Endothelial cell of umbilical vein (primary cell): ENCODE results near the gene ARL5B. TPM values are rescaled to one million over a fixed set of nuclear protein-coding genes. Genes with fewer than 3 reads are reported as not detected.

Experiments used
- BruUV-seq: library from RNA; stranded (reverse); fragments of 400-500 nt; replicated peaks from 2 replicates; lab custom pipeline; 2021; lab: Mats Ljungman, UMichigan
- CTCF ChIA-PET: fragments of 300-600, 350-600 bp; sonication (Branson Sonifier 250); formaldehyde crosslinking; loops from one replicate; lab custom pipeline; 2021; ENCODE audit warnings: antibody characterized with exemption, inconsistent platforms; lab: Charles Lee
- POLR2A ChIA-PET: fragments of 300-600, 350-600 bp; sonication (Branson Sonifier 250); formaldehyde crosslinking; loops from one replicate; lab custom pipeline; 2021; ENCODE audit warnings: antibody characterized with exemption, inconsistent platforms; lab: Charles Lee
- DNase-seq: peaks from one replicate; pipeline ENCODE4 v3.0.0-alpha.2; 2011; ENCODE audit warnings: low read depth, low spot score
- FAIRE-seq: peaks from 2 replicates; lab custom pipeline; 2011; peaks lifted over from hg19 to GRCh38; lab: Jason Lieb, UNC
- H2AFZ ChIP-seq: 2 replicates; pipeline ENCODE4 v1.6.0; 2012; ENCODE audit warnings: low read depth, low read length, control low read depth, inconsistent platforms
- H3K27ac ChIP-seq: 2 replicates; pipeline ENCODE4 v1.5.1; 2011; ENCODE audit warnings: low read depth, mild to moderate bottlenecking, control low read depth, low read length, moderate library complexity; ENCODE audit not compliant: insufficient read depth
- H3K27me3 ChIP-seq, 2 experiments: 2 replicates each; pipeline versions ENCODE4 v1.6.0 to v1.6.1; 2011; ENCODE audit warnings: low read length in 2 of 2, mixed read lengths in 1 of 2; ENCODE audit not compliant: control insufficient read depth in 2 of 2, insufficient read depth in 2 of 2
- H3K36me3 ChIP-seq, 2 experiments: 2 replicates in 1 of 2; 3 replicates in 1 of 2; pipeline ENCODE4 v1.5.1; 2011; ENCODE audit warnings: low read length in 2 of 2, mild to moderate bottlenecking in 1 of 2, moderate library complexity in 1 of 2; ENCODE audit not compliant: control insufficient read depth in 2 of 2, insufficient read depth in 2 of 2; ENCODE audit errors: extremely low read depth in 1 of 2
- H3K4me1 ChIP-seq: 3 replicates; pipeline ENCODE4 v1.5.1; 2011; ENCODE audit warnings: mild to moderate bottlenecking, low read length; ENCODE audit not compliant: control insufficient read depth, insufficient read depth; ENCODE audit errors: extremely low read depth
- H3K4me2 ChIP-seq: 2 replicates; pipeline ENCODE4 v1.6.1; 2011; ENCODE audit warnings: low read length, control low read depth, mixed read lengths; ENCODE audit not compliant: insufficient read depth
- H3K4me3 ChIP-seq, 3 experiments: fragments of 200-600 bp in 1 of 3; sonication (generic), shearing (Covaris generic) in 1 of 3; replicated peaks in 1 of 3; 2 replicates each; pipeline ENCODE4 v1.5.1; 2011 to 2016; ENCODE audit warnings: control low read depth in 3 of 3, low read length in 3 of 3, mild to moderate bottlenecking in 2 of 3, inconsistent platforms in 1 of 3, low read depth in 1 of 3, moderate library complexity in 1 of 3; ENCODE audit not compliant: insufficient read depth in 1 of 3
- H3K79me2 ChIP-seq: 2 replicates; pipeline ENCODE4 v1.6.0; 2012; ENCODE audit warnings: low read length, inconsistent platforms; ENCODE audit not compliant: control insufficient read depth, insufficient read depth
- H3K9ac ChIP-seq: replicated peaks from 2 replicates; pipeline ENCODE3; 2011; ENCODE audit warnings: low read length, control low read depth; ENCODE audit not compliant: insufficient read depth; ENCODE audit errors: extremely low read depth
- H3K9me1 ChIP-seq: replicated peaks from 3 replicates; pipeline ENCODE4 v1.6.0; 2011; ENCODE audit warnings: mild to moderate bottlenecking, low read length; ENCODE audit not compliant: control insufficient read depth, insufficient read depth; ENCODE audit errors: extremely low read depth
- H3K9me3 ChIP-seq: replicated peaks from 2 replicates; pipeline ENCODE4 v1.5.1; 2012; ENCODE audit warnings: low read length, inconsistent platforms; ENCODE audit not compliant: control insufficient read depth, insufficient read depth
- H4K20me1 ChIP-seq: replicated peaks from 2 replicates; pipeline ENCODE3; 2011; ENCODE audit warnings: mild to moderate bottlenecking, low read length; ENCODE audit not compliant: control insufficient read depth, insufficient read depth; ENCODE audit errors: extremely low read depth
- EZH2 ChIP-seq: IDR thresholded peaks from 2 replicates; pipeline ENCODE4 v1.6.1; 2012; ENCODE audit warnings: borderline replicate concordance, low read depth, mild to moderate bottlenecking, moderate library complexity, low read length, inconsistent platforms; ENCODE audit not compliant: severe bottlenecking
- FOS ChIP-seq: IDR thresholded peaks from 2 replicates; pipeline ENCODE4 v1.6.1; 2011; ENCODE audit warnings: mild to moderate bottlenecking, low read length, moderate library complexity, borderline replicate concordance; ENCODE audit not compliant: insufficient read depth
- JUN ChIP-seq: IDR thresholded peaks from 2 replicates; pipeline ENCODE4 v1.6.1; 2011; ENCODE audit warnings: borderline replicate concordance, low read depth; ENCODE audit not compliant: insufficient read length, insufficient read depth
- MYC ChIP-seq: IDR thresholded peaks from one replicate; pipeline ENCODE4 v1.6.1; 2011; ENCODE audit warnings: mild to moderate bottlenecking, low read depth, low read length
- POLR2AphosphoS5 ChIP-seq: IDR thresholded peaks from 2 replicates; pipeline ENCODE4 v1.6.1; 2012; ENCODE audit warnings: low read depth, mild to moderate bottlenecking, control low read depth, low read length, moderate library complexity; ENCODE audit not compliant: insufficient read depth
- dilution Hi-C: fragments of 300-500 bp; cut with MboI; formaldehyde crosslinking; loops from one replicate; pipeline ENCODE4 v1.15.0; 2019; ENCODE audit warnings: low sequenced_read_pairs; ENCODE audit not compliant: extremely low pct_ligation_motif_present
- intact Hi-C: fragments of 100-400 bp; cut with micrococcal nuclease; formaldehyde crosslinking; loops from one replicate; pipeline ENCODE4 v1.10.0; 2022
- polyA plus RNA-seq, 4 experiments: library from polyadenylated mRNA; depleted of rRNA in 3 of 4; stranded (reverse) in 3 of 4; unstranded in 1 of 4; fragments of >200 nt; gene quantifications; 2 replicates each; pipeline versions ENCODE4 v1.2.1 to v1.2.3, GENCODE V29; 2011 to 2012; ENCODE audit warnings: missing spikeins in 1 of 4
- total RNA-seq: library from RNA; stranded (reverse); gene quantifications from 2 replicates; pipeline ENCODE4 v1.2.3, GENCODE V29; 2021
- TF ChIP-seq, protein P1 (sequence below), 2 donors: IDR thresholded peaks; 1 replicate in 1 of 2; 2 replicates in 1 of 2; pipeline ENCODE4 v1.5.1; 2011; ENCODE audit warnings: low read length in 2 of 2, mild to moderate bottlenecking in 2 of 2, moderate library complexity in 2 of 2, control low read depth in 1 of 2, inconsistent platforms in 1 of 2, low read depth in 1 of 2; ENCODE audit not compliant: insufficient read depth in 1 of 2; ENCODE audit errors: extremely low read depth in 1 of 2

ARL5B gene
- total and polyA plus RNA-seq, 2 donors (not counting 3 experiments of a cell fraction or from before 2014, with no cell fraction given): 5.1 to 19.1 TPM

GRCh38 chr10:18650404-18650997 lies 8.7 kb upstream of the ARL5B start:
- TF ChIP-seq EZH2 (no peak), JUN (no peak), FOS (no peak), POLR2AphosphoS5 (no peak), MYC (no peak)
- TF ChIP-seq, protein P1, sequence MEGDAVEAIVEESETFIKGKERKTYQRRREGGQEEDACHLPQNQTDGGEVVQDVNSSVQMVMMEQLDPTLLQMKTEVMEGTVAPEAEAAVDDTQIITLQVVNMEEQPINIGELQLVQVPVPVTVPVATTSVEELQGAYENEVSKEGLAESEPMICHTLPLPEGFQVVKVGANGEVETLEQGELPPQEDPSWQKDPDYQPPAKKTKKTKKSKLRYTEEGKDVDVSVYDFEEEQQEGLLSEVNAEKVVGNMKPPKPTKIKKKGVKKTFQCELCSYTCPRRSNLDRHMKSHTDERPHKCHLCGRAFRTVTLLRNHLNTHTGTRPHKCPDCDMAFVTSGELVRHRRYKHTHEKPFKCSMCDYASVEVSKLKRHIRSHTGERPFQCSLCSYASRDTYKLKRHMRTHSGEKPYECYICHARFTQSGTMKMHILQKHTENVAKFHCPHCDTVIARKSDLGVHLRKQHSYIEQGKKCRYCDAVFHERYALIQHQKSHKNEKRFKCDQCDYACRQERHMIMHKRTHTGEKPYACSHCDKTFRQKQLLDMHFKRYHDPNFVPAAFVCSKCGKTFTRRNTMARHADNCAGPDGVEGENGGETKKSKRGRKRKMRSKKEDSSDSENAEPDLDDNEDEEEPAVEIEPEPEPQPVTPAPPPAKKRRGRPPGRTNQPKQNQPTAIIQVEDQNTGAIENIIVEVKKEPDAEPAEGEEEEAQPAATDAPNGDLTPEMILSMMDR (IDR thresholded peaks at IDR 0.05; ENCODE audit: extremely low read depth in 1 of 2, insufficient read depth in 1 of 2, low read depth in 1 of 2, low read length in 2 of 2): no peak
- Histone ChIP-seq H3K4me2 (peak overlapping the region; percentile 99), H3K79me2 (peaks cover 11% of the 10 kb centered on the region), H3K27ac (peak overlapping the region; percentile 83), H3K9me1 (no peaks in the 10 kb centered on the region), H3K9ac (peak overlapping the region; percentile 94), H3K4me3 (peak overlapping the region; percentile 62 to 96 (median 91)), H3K36me3 (no peaks in the 10 kb centered on the region), H3K9me3 (no peaks in the 10 kb centered on the region), H4K20me1 (no peaks in the 10 kb centered on the region), H3K4me1 (peaks cover 21% of the 10 kb centered on the region), H3K27me3 (no peaks in the 10 kb centered on the region), H2AFZ (peak overlapping the region; percentile 98)
- DNase-seq (peak; percentile 40), FAIRE-seq (no peak)
- no TSS peak for BruUV-seq
- ChIA-PET CTCF (interaction anchor here (1.7 kb wide), 1 partner anchor 16 kb away, joined by 5 read pairs; no protein-coding TSS in a partner anchor), POLR2A (no interaction called here)
- dilution Hi-C loops: no loop called here
- intact Hi-C loops: no loop called here
